ENCODE data around the gene UBXN10.

UBXN10 gene

DNA sequence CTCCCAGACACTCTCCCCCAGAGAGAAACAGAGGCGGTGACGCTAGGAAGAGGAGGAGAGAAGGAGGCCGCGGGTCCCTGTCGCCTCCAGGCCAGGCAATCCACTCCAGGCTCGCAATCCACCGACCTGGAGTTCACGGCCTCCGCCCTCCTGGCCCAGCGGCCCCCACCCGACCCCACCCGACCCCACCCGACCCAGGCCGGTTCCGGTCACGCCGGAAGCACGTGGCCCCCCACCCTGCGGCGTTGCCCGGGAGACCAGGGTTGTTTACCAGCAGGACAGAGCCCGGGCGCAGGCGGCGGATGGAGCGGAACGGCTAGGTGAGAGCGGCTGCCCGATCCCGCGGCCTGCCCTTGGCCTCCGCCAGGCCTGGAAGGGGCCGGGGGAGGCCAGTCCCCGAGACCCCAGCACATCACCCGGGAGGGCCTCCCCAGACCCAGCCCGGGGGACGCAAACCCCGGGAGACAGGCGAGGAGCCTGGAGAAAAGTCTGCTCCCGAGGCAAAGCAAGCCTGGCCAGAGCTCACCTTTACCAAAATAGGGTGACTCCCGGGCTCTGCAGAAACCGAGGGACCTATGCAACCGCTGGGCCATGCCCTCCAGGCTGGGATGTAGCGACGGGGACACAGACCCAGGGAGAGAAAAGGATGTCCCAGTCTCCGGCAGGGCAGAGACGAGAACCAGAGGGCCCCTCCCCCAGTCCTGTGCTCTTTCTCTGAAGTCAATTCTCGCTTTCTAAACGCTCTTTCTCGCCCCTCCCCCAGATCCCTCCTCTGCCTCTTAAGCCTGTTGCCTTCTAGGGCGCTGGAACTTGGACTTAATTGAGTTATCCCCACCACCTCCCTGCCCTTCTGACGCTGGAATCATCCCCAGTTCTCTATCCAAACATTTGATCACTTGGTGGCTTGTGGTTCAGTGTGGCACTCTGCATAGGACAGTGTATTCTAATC, at the start of gene UBXN10, which contains the start of gene PLA2G2C:
UBXN10 (plus strand) TSS at position 263 of the 949 bp plus-strand sequence. CDS start 4,466 bp downstream, outside the sequence.
PLA2G2C (minus strand) TSS at position 685 of the 949 bp plus-strand sequence. CDS start 9,155 bp downstream, outside the sequence.
- DNase-seq (ENCODE audit: low read depth) = no peak
- H3K4me3 ChIP-seq (ENCODE audit: control insufficient read depth, low read depth, low read length) = no peak within 1 kb of the TSS
- TF ChIP-seq, protein P1, sequence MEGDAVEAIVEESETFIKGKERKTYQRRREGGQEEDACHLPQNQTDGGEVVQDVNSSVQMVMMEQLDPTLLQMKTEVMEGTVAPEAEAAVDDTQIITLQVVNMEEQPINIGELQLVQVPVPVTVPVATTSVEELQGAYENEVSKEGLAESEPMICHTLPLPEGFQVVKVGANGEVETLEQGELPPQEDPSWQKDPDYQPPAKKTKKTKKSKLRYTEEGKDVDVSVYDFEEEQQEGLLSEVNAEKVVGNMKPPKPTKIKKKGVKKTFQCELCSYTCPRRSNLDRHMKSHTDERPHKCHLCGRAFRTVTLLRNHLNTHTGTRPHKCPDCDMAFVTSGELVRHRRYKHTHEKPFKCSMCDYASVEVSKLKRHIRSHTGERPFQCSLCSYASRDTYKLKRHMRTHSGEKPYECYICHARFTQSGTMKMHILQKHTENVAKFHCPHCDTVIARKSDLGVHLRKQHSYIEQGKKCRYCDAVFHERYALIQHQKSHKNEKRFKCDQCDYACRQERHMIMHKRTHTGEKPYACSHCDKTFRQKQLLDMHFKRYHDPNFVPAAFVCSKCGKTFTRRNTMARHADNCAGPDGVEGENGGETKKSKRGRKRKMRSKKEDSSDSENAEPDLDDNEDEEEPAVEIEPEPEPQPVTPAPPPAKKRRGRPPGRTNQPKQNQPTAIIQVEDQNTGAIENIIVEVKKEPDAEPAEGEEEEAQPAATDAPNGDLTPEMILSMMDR (IDR thresholded peaks at IDR 0.05; ENCODE audit: control insufficient read depth, insufficient read depth, low read depth, low read length, missing control alignments) = no peak

DNA sequence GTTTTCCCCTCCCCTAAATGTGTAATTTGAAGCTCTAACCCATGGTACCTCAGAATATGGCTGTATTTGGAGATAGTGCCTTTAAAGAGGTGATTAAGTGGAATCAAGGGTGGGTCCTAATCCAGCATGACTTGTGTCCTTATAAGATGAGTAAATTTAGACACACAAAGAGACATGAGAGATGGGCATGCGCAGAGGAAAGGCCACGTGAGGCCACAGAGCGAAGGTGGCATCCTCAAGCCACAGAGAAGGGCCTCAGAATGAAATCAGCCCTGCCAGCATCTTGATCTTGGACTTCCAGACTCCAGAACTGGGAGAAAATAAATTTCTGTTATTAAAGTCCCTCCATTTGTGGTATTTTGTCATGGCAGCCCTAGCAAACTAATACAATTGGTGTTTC, 49.6 kb upstream of the UBXN10 start:
- DNase-seq (ENCODE audit: low read depth) = no peak
- H3K4me3 ChIP-seq (ENCODE audit: control insufficient read depth, low read depth, low read length) = no peak overlapping the region
- TF ChIP-seq, protein P1 (IDR thresholded peaks at IDR 0.05; ENCODE audit: control insufficient read depth, insufficient read depth, low read depth, low read length, missing control alignments) = no peak

- no peak for DNase-seq (ENCODE audit: low read depth)
- H3K4me3 ChIP-seq (ENCODE audit: control insufficient read depth, low read depth, low read length) = no peak overlapping the region
- TF ChIP-seq, protein P1 (IDR thresholded peaks at IDR 0.05; ENCODE audit: control insufficient read depth, insufficient read depth, low read depth, low read length, missing control alignments) = no peak
Measured at GRCh38 chr1:20137055-20137454, 48.8 kb upstream of the UBXN10 start.

DNA sequence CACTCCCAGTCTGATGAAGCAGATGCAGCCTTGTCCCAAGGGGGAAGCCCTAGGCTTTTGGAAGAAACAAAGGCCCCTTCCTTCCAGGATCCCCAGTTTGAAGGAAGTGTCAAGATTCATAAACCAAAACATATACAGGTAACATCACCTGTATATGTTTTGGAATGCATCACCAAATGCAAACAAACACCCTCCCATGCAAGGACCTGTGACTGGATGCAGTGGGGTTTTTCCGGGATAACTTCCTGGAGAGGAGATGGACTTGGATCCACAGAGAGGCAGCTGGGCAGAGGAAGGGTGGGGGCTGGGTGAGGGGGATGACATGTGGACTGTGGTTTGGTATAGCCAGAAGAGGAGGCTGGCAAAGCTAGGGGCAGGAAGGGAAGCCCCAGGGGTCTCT, 48.3 kb upstream of the UBXN10 start:
- H3K4me3 ChIP-seq (ENCODE audit: control insufficient read depth, low read depth, low read length) = no peak overlapping the region
- no peak for DNase-seq (ENCODE audit: low read depth)
- TF ChIP-seq, protein P1 (IDR thresholded peaks at IDR 0.05; ENCODE audit: control insufficient read depth, insufficient read depth, low read depth, low read length, missing control alignments) = no peak

- TF ChIP-seq, protein P1 (IDR thresholded peaks at IDR 0.05; ENCODE audit: control insufficient read depth, insufficient read depth, low read depth, low read length, missing control alignments) = no peak
- no peak for DNase-seq (ENCODE audit: low read depth)
- H3K4me3 ChIP-seq (ENCODE audit: control insufficient read depth, low read depth, low read length) = no peak overlapping the region
Measured at GRCh38 chr1:20138346-20138745, 47.5 kb upstream of the UBXN10 start.

DNA sequence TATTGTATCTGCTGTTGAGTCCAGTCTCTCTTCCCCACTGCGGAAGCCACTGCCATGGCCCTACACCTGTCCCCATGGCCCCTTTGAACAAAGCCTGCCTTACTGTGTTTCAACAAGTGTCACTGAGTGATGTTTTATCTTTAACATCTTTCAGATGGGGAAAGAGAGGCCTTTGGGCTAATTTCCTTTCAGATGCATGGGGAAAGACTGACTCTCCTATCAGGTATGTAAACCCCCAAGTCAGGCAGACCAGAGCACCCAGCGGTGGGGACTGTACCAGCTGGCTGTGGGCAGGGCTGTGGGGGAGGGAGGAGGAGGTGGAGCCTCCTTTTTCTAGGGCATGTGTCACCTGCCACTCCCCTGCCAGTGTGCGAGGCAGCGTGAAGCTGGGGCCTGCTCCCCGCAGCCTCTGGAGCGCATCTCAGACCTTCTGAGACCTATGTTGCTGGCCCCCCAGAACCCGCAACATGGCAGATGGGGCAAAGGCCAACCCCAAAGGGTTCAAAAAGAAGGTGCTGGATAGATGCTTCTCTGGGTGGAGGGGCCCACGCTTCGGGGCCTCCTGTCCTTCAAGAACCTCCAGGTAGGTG, 46.8 kb upstream of the UBXN10 start, which contains the start of gene PLA2G2F:
PLA2G2F (plus strand) TSS at position 363 of the 590 bp plus-strand sequence; CDS start at position 468, 105 bp downstream.
- TF ChIP-seq, protein P1 (IDR thresholded peaks at IDR 0.05; ENCODE audit: control insufficient read depth, insufficient read depth, low read depth, low read length, missing control alignments) = no peak
- no peak within 1 kb of the TSS for H3K4me3 ChIP-seq (ENCODE audit: control insufficient read depth, low read depth, low read length)
- DNase-seq (ENCODE audit: low read depth) = no peak
